Upper lobe of left lung (tissue), 4 donors: ENCODE results near the gene SULT1B1.

ENCODE experiments used
- POLR2A ChIP-seq, 4 donors: fragments of 450-650 bp; IDR thresholded peaks; one replicate each; pipeline ENCODE4 v1.5.1; 2016 to 2017; ENCODE audit warnings: antibody characterized with exemption in 4 of 4, mild to moderate bottlenecking in 2 of 4
- TF ChIP-seq, protein P1 (sequence below), 6 experiments: fragments of 450-650 bp in 4 of 6; fragments of 200-600 bp in 2 of 6; sonication (generic) in 2 of 6; IDR thresholded peaks; one replicate each; pipeline ENCODE4 v1.5.1; 2016 to 2019; ENCODE audit warnings: antibody characterized with exemption in 6 of 6

DNA sequence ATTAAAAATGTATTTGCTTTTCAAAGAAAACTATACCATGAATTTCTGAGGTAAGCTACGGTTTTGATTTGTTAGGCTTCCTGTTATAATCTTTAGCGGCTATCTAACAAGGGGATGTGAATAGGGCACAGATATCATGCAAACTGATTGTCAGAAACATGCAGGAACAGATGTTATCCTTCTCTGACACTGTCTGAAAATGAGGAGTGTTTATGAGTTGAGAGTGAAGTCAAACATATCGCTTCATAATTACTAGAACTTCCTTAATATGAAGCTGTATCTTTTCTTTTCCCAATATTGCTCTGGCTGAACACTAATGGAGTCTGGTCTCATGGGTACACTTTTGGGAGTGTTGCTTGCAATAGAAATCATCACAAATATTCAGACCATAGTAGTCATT, 16.3 kb upstream of the SULT1B1 start:
- no peak for TF ChIP-seq POLR2A (IDR thresholded peaks at IDR 0.05)
- TF ChIP-seq, protein P1, sequence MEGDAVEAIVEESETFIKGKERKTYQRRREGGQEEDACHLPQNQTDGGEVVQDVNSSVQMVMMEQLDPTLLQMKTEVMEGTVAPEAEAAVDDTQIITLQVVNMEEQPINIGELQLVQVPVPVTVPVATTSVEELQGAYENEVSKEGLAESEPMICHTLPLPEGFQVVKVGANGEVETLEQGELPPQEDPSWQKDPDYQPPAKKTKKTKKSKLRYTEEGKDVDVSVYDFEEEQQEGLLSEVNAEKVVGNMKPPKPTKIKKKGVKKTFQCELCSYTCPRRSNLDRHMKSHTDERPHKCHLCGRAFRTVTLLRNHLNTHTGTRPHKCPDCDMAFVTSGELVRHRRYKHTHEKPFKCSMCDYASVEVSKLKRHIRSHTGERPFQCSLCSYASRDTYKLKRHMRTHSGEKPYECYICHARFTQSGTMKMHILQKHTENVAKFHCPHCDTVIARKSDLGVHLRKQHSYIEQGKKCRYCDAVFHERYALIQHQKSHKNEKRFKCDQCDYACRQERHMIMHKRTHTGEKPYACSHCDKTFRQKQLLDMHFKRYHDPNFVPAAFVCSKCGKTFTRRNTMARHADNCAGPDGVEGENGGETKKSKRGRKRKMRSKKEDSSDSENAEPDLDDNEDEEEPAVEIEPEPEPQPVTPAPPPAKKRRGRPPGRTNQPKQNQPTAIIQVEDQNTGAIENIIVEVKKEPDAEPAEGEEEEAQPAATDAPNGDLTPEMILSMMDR (IDR thresholded peaks at IDR 0.05) = no peak
